Activated CD4-positive, alpha-beta T cell treated with anti-CD3 and anti-CD28 coated beads, Interleukin-2, amount 50 U/mL, for 1 hour (primary cell): ENCODE measurements around the gene PTRH2.
"Not testable (repeated sequence)": the region's sequence is repeated elsewhere in the genome, so short reads cannot be mapped to it uniquely, and the experiment has no call there.

Experiments
- DNase-seq: peaks from one replicate; pipeline ENCODE4 v3.0.0-alpha.2; 2020

Gene PTRH2

GRCh38 chr17:59666235-59666634, 41.0 kb downstream of the PTRH2 start:
- no peak for DNase-seq

- not testable (repeated sequence) for DNase-seq
Observed at GRCh38 chr17:59656624-59657023, 50.6 kb downstream of the PTRH2 start.

GRCh38 chr17:59652119-59652518, 55.1 kb downstream of the PTRH2 start:
- DNase-seq, result no peak

GRCh38 chr17:59651346-59651745, 55.9 kb downstream of the PTRH2 start:
- no peak for DNase-seq

GRCh38 chr17:59650642-59651041, 56.6 kb downstream of the PTRH2 start:
- DNase-seq, result no peak

GRCh38 chr17:59649886-59650285, 57.3 kb downstream of the PTRH2 start:
- no peak for DNase-seq
